Prostate gland (tissue), 2 donors: Measurements from ENCODE around the gene DEFB127. TPM values are rescaled to one million over a fixed set of nuclear protein-coding genes. Genes with fewer than 3 reads are reported as not detected.
"Not testable (repeated sequence)": the region's sequence is repeated elsewhere in the genome, so short reads cannot be mapped to it uniquely, and the experiment has no call there.

Source experiments
- DNase-seq: peaks from one replicate; pipeline ENCODE4 v3.0.0-alpha.2; 2019; ENCODE audit warnings: low spot score
- H3K27ac ChIP-seq, 2 donors: fragments of 200-600 bp; sonication (generic); 2 replicates each; pipeline ENCODE4 v1.5.1; 2017 to 2019
- H3K27me3 ChIP-seq: fragments of 200-600 bp; sonication (generic); replicated peaks from 2 replicates; pipeline ENCODE4 v1.5.1; 2019; ENCODE audit not compliant: insufficient read depth
- H3K36me3 ChIP-seq, 2 donors: fragments of 200-600 bp; sonication (generic); 1 replicate in 1 of 2; 2 replicates in 1 of 2; pipeline versions ENCODE4 v1.5.1 to v1.8.1; 2017 to 2019
- H3K4me1 ChIP-seq: fragments of 200-600 bp; sonication (generic); replicated peaks from 2 replicates; pipeline ENCODE4 v1.5.1; 2019
- H3K4me3 ChIP-seq, 2 donors: fragments of 200-600 bp; sonication (generic); 2 replicates each; pipeline ENCODE4 v1.5.1; 2017 to 2019
- H3K9me3 ChIP-seq: fragments of 200-600 bp; sonication (generic); 2 replicates; pipeline ENCODE4 v1.5.1; 2017
- CTCF ChIP-seq, 4 experiments: fragments of 200-600 bp in 2 of 4; fragments of 450-650 bp in 2 of 4; sonication (generic) in 2 of 4; IDR thresholded peaks; 1 replicate in 3 of 4; 2 replicates in 1 of 4; pipeline ENCODE4 v1.5.1; 2016 to 2019; ENCODE audit warnings: antibody characterized with exemption in 4 of 4, mild to moderate bottlenecking in 2 of 4, moderate library complexity in 2 of 4
- POLR2A ChIP-seq: fragments of 450-650 bp; IDR thresholded peaks from one replicate; pipeline ENCODE4 v1.6.1; 2016; ENCODE audit warnings: antibody characterized with exemption, mild to moderate bottlenecking
- POLR2AphosphoS5 ChIP-seq: sonication (generic); formaldehyde crosslinking; IDR thresholded peaks from one replicate; pipeline ENCODE4 v1.6.1; 2017; ENCODE audit warnings: antibody characterized with exemption
- WGBS: methylation state at CpG from one replicate; pipeline ENCODE4 v1.1.5; 2018; 5-methylcytosine and 5-hydroxymethylcytosine counted together
- intact Hi-C: fragments of 100-400 bp; cut with DNase I; formaldehyde crosslinking; loops from one replicate; pipeline ENCODE4 v1.14.2; 2022
- total RNA-seq, 2 donors: library from RNA; depleted of rRNA; stranded (reverse); fragments of >200 nt; gene quantifications; one replicate each; pipeline ENCODE4 v1.1.0, GENCODE V29; 2016

Gene DEFB127, protein sequence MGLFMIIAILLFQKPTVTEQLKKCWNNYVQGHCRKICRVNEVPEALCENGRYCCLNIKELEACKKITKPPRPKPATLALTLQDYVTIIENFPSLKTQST
- total RNA-seq: not detected

GRCh38 chr20:157154-157553 is at the start of gene DEFB127:
Gene DEFB127 (plus strand): TSS chr20:157454. CDS start chr20:157545, 91 bp downstream.
- H3K27ac ChIP-seq: no peak within 1 kb of the TSS
- H3K4me1 ChIP-seq: no peaks in the 10 kb centered on the region
- no peak within 1 kb of the TSS for H3K4me3 ChIP-seq
- H3K36me3 ChIP-seq: no peaks in the 10 kb centered on the region
- intact Hi-C loops: no loop called here
- no peak for DNase-seq
- no peaks in the 10 kb centered on the region for H3K27me3 ChIP-seq
- H3K9me3 ChIP-seq: no peaks in the 10 kb centered on the region
- 97% methylated on average over 5 of the region's 5 CpGs for WGBS
- TF ChIP-seq CTCF (IDR thresholded peaks at IDR 0.05) (no peak), POLR2AphosphoS5 (no peak), POLR2A (no peak)

DNA sequence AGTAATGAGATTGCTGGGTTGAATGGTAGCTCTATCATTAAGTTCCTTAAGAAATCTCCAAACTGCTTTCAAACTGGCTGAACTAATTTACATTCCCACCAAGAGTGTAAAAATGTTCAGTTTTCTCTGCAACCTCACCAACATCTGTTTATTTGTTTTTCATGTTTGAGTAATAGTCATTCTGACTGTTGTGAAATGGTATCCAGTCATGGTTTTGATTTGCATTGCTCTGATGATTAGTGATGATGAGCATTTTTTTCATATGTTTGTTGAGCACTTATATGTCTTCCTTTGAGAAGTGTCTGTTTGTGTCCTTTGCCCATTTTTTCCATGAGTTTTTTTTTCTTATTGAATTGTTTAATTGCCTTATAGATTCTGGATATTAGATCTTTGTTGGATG is 44.9 kb upstream of the DEFB127 start:
- intact Hi-C loops: no loop called here
- no peak for TF ChIP-seq POLR2A
- no peak for TF ChIP-seq CTCF (IDR thresholded peaks at IDR 0.05)
- TF ChIP-seq POLR2AphosphoS5: no peak
- Histone ChIP-seq H3K9me3 (no peaks in the 10 kb centered on the region), H3K27ac (no peak overlapping the region), H3K4me3 (no peak overlapping the region), H3K4me1 (no peaks in the 10 kb centered on the region), H3K36me3 (no peaks in the 10 kb centered on the region), H3K27me3 (no peaks in the 10 kb centered on the region)
- no peak for DNase-seq

DNA sequence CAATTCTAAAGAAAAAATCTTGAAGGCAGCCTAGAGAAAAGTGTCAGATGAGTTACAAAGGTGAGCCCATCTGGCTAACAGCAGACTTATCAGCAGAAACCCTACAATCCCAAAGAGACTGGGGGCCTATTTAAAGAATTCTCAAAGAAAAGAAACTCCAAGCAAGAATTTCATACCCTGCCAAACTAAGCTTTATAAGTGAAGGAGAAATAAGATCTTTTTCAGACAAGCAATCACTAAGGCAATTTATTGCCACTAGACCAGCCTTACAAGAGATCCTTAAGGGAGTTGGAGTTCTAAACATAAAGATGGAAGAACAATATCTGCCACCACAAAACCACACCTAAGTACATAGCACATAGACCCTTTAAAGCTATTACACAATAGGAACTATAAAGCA is 39.7 kb upstream of the DEFB127 start:
- H3K36me3 ChIP-seq: no peaks in the 10 kb centered on the region
- no peaks in the 10 kb centered on the region for H3K4me1 ChIP-seq
- H3K27me3 ChIP-seq: no peaks in the 10 kb centered on the region
- H3K9me3 ChIP-seq: no peaks in the 10 kb centered on the region
- no peak for DNase-seq
- no peak for TF ChIP-seq POLR2A
- intact Hi-C loops: no loop called here
- H3K4me3 ChIP-seq: no peak overlapping the region
- no peak overlapping the region for H3K27ac ChIP-seq

DNA sequence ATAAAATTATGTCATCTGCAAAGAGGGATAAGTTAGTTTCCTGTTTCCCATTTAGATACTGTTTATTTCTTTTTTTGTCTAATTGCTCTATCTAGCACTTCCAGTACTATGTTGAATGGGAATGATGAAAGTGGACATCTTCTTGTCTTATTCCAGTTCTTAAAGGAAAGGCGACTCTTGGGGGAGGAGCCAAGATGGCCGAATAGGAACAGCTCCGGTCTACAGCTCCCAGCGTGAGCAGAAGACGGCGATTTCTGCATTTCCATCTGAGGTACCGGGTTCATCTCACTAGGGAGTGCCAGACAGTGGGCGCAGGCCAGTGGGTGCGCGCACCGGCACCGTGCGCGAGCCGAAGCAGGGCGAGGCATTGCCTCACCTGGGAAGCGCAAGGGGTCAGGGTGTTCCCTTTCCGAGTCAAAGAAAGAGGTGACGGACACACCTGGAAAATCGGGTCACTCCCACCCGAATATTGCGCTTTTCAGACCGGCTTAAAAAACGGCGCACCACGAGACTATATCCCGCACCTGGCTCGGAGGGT is 27.4 kb upstream of the DEFB127 start:
- DNase-seq, H3K9me3 ChIP-seq, H3K27ac ChIP-seq, H3K4me3 ChIP-seq, H3K4me1 ChIP-seq, intact Hi-C loops, H3K27me3 ChIP-seq, H3K36me3 ChIP-seq: not testable (repeated sequence)
- WGBS: 85% methylated on average over 21 of the region's 28 CpGs

DNA sequence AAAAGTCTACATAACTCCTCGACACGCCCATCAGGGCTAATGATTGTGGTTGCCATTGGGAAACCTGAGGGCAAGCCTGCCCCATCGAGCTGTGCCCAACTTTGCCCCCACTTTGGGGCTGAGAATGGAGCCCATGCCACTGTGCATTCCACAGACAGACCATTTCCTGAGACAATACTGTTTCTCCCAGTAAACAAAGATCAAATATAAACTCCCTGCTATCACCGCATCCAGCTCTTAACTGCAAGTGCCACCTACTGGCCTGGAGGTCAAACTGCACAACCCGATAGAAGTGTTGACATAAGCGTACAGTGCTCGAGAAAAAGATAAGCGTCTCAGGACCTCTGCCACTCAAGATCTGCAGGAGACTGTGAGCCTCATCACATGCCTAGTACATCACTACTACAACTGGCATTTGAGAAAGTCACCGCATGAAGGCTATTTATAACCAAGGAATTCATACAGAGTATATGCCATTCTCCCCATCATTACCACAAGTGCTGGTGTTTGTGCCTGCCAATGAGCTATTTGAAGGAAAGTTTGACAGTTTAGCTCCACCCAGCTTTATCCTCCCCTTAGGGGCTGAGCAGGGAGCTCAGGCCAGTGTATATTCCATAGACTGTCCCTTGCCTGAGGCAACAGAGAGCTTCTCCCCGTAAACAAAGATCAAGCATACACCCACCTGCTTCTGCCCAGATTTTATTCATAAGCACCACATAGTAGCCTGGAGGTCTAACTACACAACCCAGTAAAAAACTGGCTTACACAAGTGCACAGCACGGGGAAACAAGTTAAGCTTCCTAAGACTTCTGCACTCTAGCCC is 19.4 kb upstream of the DEFB127 start:
- intact Hi-C loops: no loop called here
- WGBS: 88% methylated on average over 11 of the region's 11 CpGs
- Histone ChIP-seq H3K4me3 (no peak overlapping the region), H3K27ac (no peak overlapping the region), H3K27me3 (no peaks in the 10 kb centered on the region), H3K9me3 (no peaks in the 10 kb centered on the region), H3K4me1 (no peaks in the 10 kb centered on the region), H3K36me3 (no peaks in the 10 kb centered on the region)
- TF ChIP-seq POLR2AphosphoS5 (no peak), CTCF (IDR thresholded peaks at IDR 0.05) (no peak), POLR2A (no peak)
- no peak for DNase-seq

DNA sequence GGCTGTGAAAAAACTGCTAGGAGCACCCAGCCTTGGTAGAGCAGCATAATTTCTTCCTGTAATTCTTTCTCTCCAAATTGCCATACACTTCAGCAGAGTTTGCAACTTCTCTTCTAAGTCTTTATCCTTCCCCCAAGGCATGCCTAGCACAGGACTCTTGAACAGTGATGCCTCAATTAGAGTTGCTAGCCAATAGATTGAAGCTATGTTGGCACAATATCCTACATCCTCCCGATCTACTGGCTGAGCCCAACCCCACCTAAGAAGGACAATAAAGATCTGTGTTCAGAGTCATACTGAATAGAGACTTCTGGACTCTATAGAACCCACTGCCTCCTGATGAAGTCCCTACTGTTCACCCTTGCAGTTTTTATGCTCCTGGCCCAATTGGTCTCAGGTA is 15.0 kb upstream of the DEFB127 start, which contains the start of gene DEFB126:
DEFB126 (plus strand) TSS at position 301 of the 400 bp plus-strand sequence; CDS start at position 340, 39 bp downstream.
- no peaks in the 10 kb centered on the region for H3K4me1 ChIP-seq
- no peak within 1 kb of the TSS for H3K27ac ChIP-seq
- no peak for TF ChIP-seq CTCF (IDR thresholded peaks at IDR 0.05)
- TF ChIP-seq POLR2AphosphoS5: no peak
- no peak for TF ChIP-seq POLR2A
- no peaks in the 10 kb centered on the region for H3K27me3 ChIP-seq
- no peaks in the 10 kb centered on the region for H3K36me3 ChIP-seq
- no peak within 1 kb of the TSS for H3K4me3 ChIP-seq
- intact Hi-C loops: no loop called here
- whole genome bisulfite sequencing: 53% methylated on average over 1 of the region's 1 CpG
- H3K9me3 ChIP-seq: no peaks in the 10 kb centered on the region
- no peak for DNase-seq
